K562 (cell line): ENCODE data around the gene RBM26. TPM values are rescaled to one million over a fixed set of nuclear protein-coding genes. Genes with fewer than 3 reads are reported as not detected.

Experiments
- ATAC-seq: fragments of 200-7000 bp; cut with Tn5 transposase; 3 replicates; pipeline ENCODE4 v1.9.1; 2020; ENCODE audit warnings: moderate library complexity
- BruUV-seq: library from RNA; stranded (reverse); fragments of 400-500 nt; replicated peaks from 2 replicates; lab custom pipeline; 2021; lab: Mats Ljungman, UMichigan
- CTCF ChIA-PET: fragments of 300-600 bp; formaldehyde crosslinking; extraction: SDS; loops from one replicate; lab custom pipeline; 2021; ENCODE audit warnings: low intra/inter-chr PET ratio; lab: Yijun Ruan, JAX
- POLR2A ChIA-PET: fragments of 300-600, 350-650 bp; sonication (Branson Sonifier 250); formaldehyde crosslinking; extraction: SDS; loops from one replicate; lab custom pipeline; 2021; ENCODE audit warnings: antibody characterized with exemption, inconsistent platforms; lab: Yijun Ruan, JAX
- DNase-seq, 4 experiments: peaks; one replicate each; pipeline versions ENCODE4 v3.0.0 to v3.0.0-alpha.2; 2011 to 2018; ENCODE audit warnings: low spot score in 3 of 4, mixed read lengths in 3 of 4; ENCODE audit errors: extremely low read depth in 1 of 4
- FAIRE-seq: peaks from 2 replicates; lab custom pipeline; 2011; peaks lifted over from hg19 to GRCh38; lab: Jason Lieb, UNC
- H2AFZ ChIP-seq: 2 replicates; pipeline ENCODE4 v1.6.0; 2011; ENCODE audit warnings: low read depth, low read length, control low read depth, inconsistent platforms
- H3K27ac ChIP-seq: fragments of 200-600 bp; 3 replicates; pipeline ENCODE4 v1.8.0; 2011; ENCODE audit warnings: low read depth, mild to moderate bottlenecking, control low read depth, inconsistent platforms, low read length, moderate library complexity, mixed read lengths; ENCODE audit errors: extremely low read depth
- H3K27me3 ChIP-seq, 2 experiments: fragments of 300-600 bp in 1 of 2; 2 replicates in 1 of 2; 3 replicates in 1 of 2; pipeline versions ENCODE4 v1.6.0 to v1.8.0; 2011; ENCODE audit warnings: inconsistent platforms in 2 of 2, low read length in 2 of 2, mild to moderate bottlenecking in 1 of 2, mixed read lengths in 1 of 2, moderate library complexity in 1 of 2; ENCODE audit not compliant: control insufficient read depth in 2 of 2, insufficient read depth in 2 of 2
- H3K36me3 ChIP-seq: fragments of 300-600 bp; 3 replicates; pipeline ENCODE4 v1.8.0; 2011; ENCODE audit warnings: mild to moderate bottlenecking, low read length, inconsistent platforms; ENCODE audit not compliant: control insufficient read depth, insufficient read depth
- H3K4me1 ChIP-seq, 2 experiments: fragments of 200-600 bp in 1 of 2; replicated peaks in 1 of 2; 2 replicates in 1 of 2; 3 replicates in 1 of 2; pipeline versions ENCODE4 v1.5.1 to v1.8.0; 2011; ENCODE audit warnings: inconsistent platforms in 2 of 2, low read length in 2 of 2, mild to moderate bottlenecking in 1 of 2, mixed read lengths in 1 of 2, moderate library complexity in 1 of 2; ENCODE audit not compliant: control insufficient read depth in 2 of 2, insufficient read depth in 2 of 2
- H3K4me2 ChIP-seq: 2 replicates; pipeline ENCODE4 v1.6.1; 2011; ENCODE audit warnings: low read length, control low read depth, inconsistent platforms, mixed read lengths; ENCODE audit not compliant: insufficient read depth
- H3K4me3 ChIP-seq: fragments of 200-600 bp; sonication (generic), shearing (Covaris generic); 2 replicates; pipeline ENCODE4 v1.5.1; 2016; ENCODE audit warnings: control low read depth, inconsistent platforms
- H3K79me2 ChIP-seq: fragments of 200-600 bp; 3 replicates; pipeline ENCODE4 v1.8.0; 2011; ENCODE audit warnings: low read length, inconsistent platforms; ENCODE audit not compliant: control insufficient read depth, insufficient read depth
- H3K9ac ChIP-seq, 2 experiments: 2 replicates each; pipeline versions ENCODE4 v1.6.0 to v1.6.1; 2011; ENCODE audit warnings: low read depth in 2 of 2, low read length in 2 of 2, control low read depth in 1 of 2, inconsistent platforms in 1 of 2, mild to moderate bottlenecking in 1 of 2, mixed read lengths in 1 of 2; ENCODE audit not compliant: insufficient read depth in 1 of 2
- H3K9me1 ChIP-seq: one replicate; pipeline ENCODE4 v1.6.0; 2011; ENCODE audit warnings: inconsistent platforms, mild to moderate bottlenecking, low read length, moderate library complexity; ENCODE audit not compliant: control insufficient read depth, insufficient read depth
- H3K9me3 ChIP-seq: replicated peaks from 2 replicates; pipeline ENCODE4 v1.5.1; 2011; ENCODE audit warnings: low read depth, low read length, inconsistent platforms; ENCODE audit not compliant: control insufficient read depth, insufficient read depth
- H4K20me1 ChIP-seq: replicated peaks from 2 replicates; pipeline ENCODE4 v1.6.1; 2011; ENCODE audit warnings: low read length, inconsistent platforms, mixed read lengths; ENCODE audit not compliant: control insufficient read depth, insufficient read depth
- ATF2 ChIP-seq: sonication (generic); formaldehyde crosslinking; IDR thresholded peaks from 2 replicates; pipeline ENCODE4 v1.8.1; 2022; ENCODE audit warnings: missing genetic modification reagents
- ATF7 ChIP-seq: fragments of 450-650 bp; IDR thresholded peaks from 2 replicates; pipeline ENCODE4 v1.7.1; 2014; ENCODE audit warnings: mild to moderate bottlenecking, moderate library complexity
- BRF2 ChIP-seq: IDR thresholded peaks from 3 replicates; pipeline ENCODE4 v1.6.1; 2011; ENCODE audit warnings: borderline replicate concordance, mild to moderate bottlenecking; ENCODE audit not compliant: insufficient read length, insufficient read depth
- CXXC5 ChIP-seq: fragments of 250-450 bp; sonication (Bioruptor Pico); IDR thresholded peaks from 2 replicates; pipeline ENCODE4 v1.8.0; 2022; ENCODE audit warnings: inconsistent platforms, mild to moderate bottlenecking, moderate library complexity
- KLF6 ChIP-seq: fragments of 250-450 bp; sonication (Bioruptor Pico); IDR thresholded peaks from 2 replicates; pipeline ENCODE4 v1.4.0; 2020; ENCODE audit warnings: mild to moderate bottlenecking, moderate library complexity, borderline replicate concordance
- MAX ChIP-seq: sonication (generic); formaldehyde crosslinking; IDR thresholded peaks from 2 replicates; pipeline ENCODE4 v1.9.0; 2022; ENCODE audit warnings: mild to moderate bottlenecking, missing genetic modification reagents
- MTA2 ChIP-seq: fragments of 450-650 bp; IDR thresholded peaks from 2 replicates; pipeline ENCODE4 v1.6.1; 2016; ENCODE audit warnings: low read depth
- STAG1 ChIP-seq: sonication (generic); formaldehyde crosslinking; IDR thresholded peaks from 2 replicates; pipeline ENCODE4 v1.5.0; 2020; ENCODE audit warnings: missing genetic modification reagents, borderline replicate concordance
- TARDBP ChIP-seq: fragments of 450-650 bp; IDR thresholded peaks from 2 replicates; pipeline ENCODE4 v1.6.1; 2016
- ZNF354B ChIP-seq: fragments of 250-450 bp; sonication (Bioruptor Pico); IDR thresholded peaks from 2 replicates; pipeline ENCODE4 v1.4.0; 2020
- ZNF518B ChIP-seq: fragments of 250-450 bp; sonication (Bioruptor Pico); IDR thresholded peaks from 2 replicates; pipeline ENCODE4 v1.5.0; 2021; ENCODE audit warnings: mild to moderate bottlenecking, moderate library complexity
- WGBS: fragments of 100-300 bp; shearing (Covaris generic); methylation state at CpG from one replicate; pipeline ENCODE4 v1.1.6; 2016; ENCODE audit warnings: low coverage, mixed read lengths; ENCODE audit not compliant: insufficient coverage; ENCODE audit errors: missing lambda C conversion rate; 5-methylcytosine and 5-hydroxymethylcytosine counted together
- in situ Hi-C: fragments of 300-500 bp; cut with MboI; formaldehyde crosslinking; loops from 4 replicates; pipeline ENCODE4 v1.15.0; 2018; ENCODE audit warnings: inconsistent platforms, mixed read lengths
- intact Hi-C: fragments of 100-400 bp; cut with micrococcal nuclease; formaldehyde crosslinking; loops from 2 replicates; pipeline ENCODE4 v1.14.2; 2022
- polyA plus RNA-seq, 8 experiments: library from polyadenylated mRNA; depleted of rRNA in 4 of 8; stranded (reverse) in 5 of 8; unstranded in 3 of 8; fragments of >200 nt; fragmentation: Nextera tagmentation in 2 of 8; fragmentation: Illumina TruSeq in 1 of 8; extraction: Ambion mirVana in 2 of 8; extraction: Trizol in 1 of 8; gene quantifications; 2 replicates each; pipeline versions ENCODE4 v1.2.1 to v1.2.3, GENCODE V29; 2011 to 2014; ENCODE audit warnings: inconsistent platforms in 1 of 8, missing spikeins in 1 of 8
- total RNA-seq, 7 experiments: library from RNA; depleted of rRNA in 6 of 7; stranded (reverse); fragments of >200 nt in 6 of 7; fragmentation: Illumina TruSeq in 2 of 7; extraction: Trizol in 2 of 7; gene quantifications; 2 replicates each; pipeline versions ENCODE4 v1.2.1 to v1.2.3, GENCODE V29; 2011 to 2021; ENCODE audit warnings: low replicate concordance in 1 of 7

The RBM26 gene
- total and polyA plus RNA-seq, 9 of the 15 experiments (the other 6 are each of a cell fraction or from before 2014, with no cell fraction given), result 10.0 to 42.4 (median 26.4) TPM

- Histone ChIP-seq H3K9ac (no peak overlapping the region), H3K36me3 (peaks cover 79% of the 10 kb centered on the region), H3K4me3 (no peak overlapping the region), H3K27me3 (no peaks in the 10 kb centered on the region), H4K20me1 (no peaks in the 10 kb centered on the region), H3K79me2 (no peaks in the 10 kb centered on the region; the same call in 2 of the 3 replicates), H3K4me2 (no peak overlapping the region), H2AFZ (no peak overlapping the region), H3K9me1 (no peaks in the 10 kb centered on the region), H3K9me3 (no peaks in the 10 kb centered on the region), H3K27ac (no peak overlapping the region), H3K4me1 (no peaks in the 10 kb centered on the region)
- no peak for DNase-seq
- ChIA-PET POLR2A (no interaction called here), CTCF (no interaction called here)
- TF ChIP-seq BRF2, result no peak
- TF ChIP-seq KLF6, result no peak
- no TSS peak for BruUV-seq
- WGBS, result 82% methylated on average over 1 of the region's 1 CpG
- intact Hi-C loops (no loop called here), in situ Hi-C loops (no loop called here)
- no peak for ATAC-seq
- no peak for FAIRE-seq
These were observed 46.0 kb downstream of the RBM26 start for GRCh38 chr13:79360095-79360494.

DNA sequence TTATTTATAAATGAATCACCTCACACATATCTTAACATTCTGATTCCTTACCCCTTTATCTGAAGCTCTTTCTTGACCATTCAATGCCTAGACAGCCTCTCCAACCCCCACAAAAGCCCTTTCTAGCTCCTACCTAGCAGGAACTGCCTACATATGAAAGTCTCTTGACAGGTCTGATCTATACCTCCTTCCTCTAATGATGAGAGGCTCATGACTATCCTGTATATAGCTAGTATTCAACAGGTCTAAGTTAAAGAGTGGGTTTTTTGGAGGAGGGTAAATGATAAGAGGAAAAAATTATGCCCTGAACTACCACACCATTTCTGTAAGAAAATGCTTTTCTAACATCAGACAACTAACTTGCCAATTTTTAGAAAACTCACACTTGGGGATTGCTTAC, 47.0 kb downstream of the RBM26 start:
- Histone ChIP-seq H4K20me1 (no peaks in the 10 kb centered on the region), H3K4me2 (no peak overlapping the region), H3K27me3 (no peaks in the 10 kb centered on the region), H3K4me3 (no peak overlapping the region), H3K27ac (no peak overlapping the region), H3K9ac (no peak overlapping the region), H3K4me1 (no peaks in the 10 kb centered on the region), H3K36me3 (peaks cover 79% of the 10 kb centered on the region), H3K9me3 (no peaks in the 10 kb centered on the region), H3K79me2 (no peaks in the 10 kb centered on the region; the same call in 2 of the 3 replicates), H2AFZ (no peak overlapping the region), H3K9me1 (no peaks in the 10 kb centered on the region)
- ChIA-PET CTCF (no interaction called here), POLR2A (interaction anchor here (0.6 kb wide), 1 partner anchor 100 kb away, joined by 3 read pairs; no protein-coding TSS in a partner anchor)
- BruUV-seq, result no TSS peak
- DNase-seq, result no peak
- in situ Hi-C loops (no loop called here), intact Hi-C loops (no loop called here)
- ATAC-seq, result no peak
- no peak for FAIRE-seq
- TF ChIP-seq STAG1 (CRISPR knock-in tag) (no peak), TARDBP (no peak), MTA2 (no peak), ZNF518B (CRISPR knock-in tag) (no peak), ATF7 (no peak), ZNF354B (no peak), CXXC5 (no peak), ATF2 (CRISPR knock-in tag) (no peak), MAX (CRISPR knock-in tag) (no peak)
